DOHH2 (cell line): ENCODE data around the gene STYK1.

Experiments used
- H3F3A ChIP-seq: fragments of 200-600 bp; sonication (generic), shearing (Covaris generic); 2 replicates; pipeline ENCODE4 v1.6.0; 2016; ENCODE audit warnings: antibody characterized with exemption, mild to moderate bottlenecking; ENCODE audit not compliant: control insufficient read depth, insufficient read depth
- H3K27ac ChIP-seq: fragments of 200-600 bp; sonication (generic); 2 replicates; pipeline ENCODE4 v1.5.1; 2014; ENCODE audit warnings: low read depth, mild to moderate bottlenecking, low read length, moderate library complexity
- H3K27me3 ChIP-seq: fragments of 200-600 bp; sonication (generic); 2 replicates; pipeline ENCODE4 v1.6.1; 2014; ENCODE audit warnings: mild to moderate bottlenecking, low read length, mixed read lengths; ENCODE audit not compliant: control insufficient read depth
- H3K36me3 ChIP-seq: fragments of 200-600 bp; sonication (generic); 2 replicates; pipeline ENCODE4 v1.6.1; 2014; ENCODE audit warnings: mild to moderate bottlenecking, low read length, moderate library complexity, mixed read lengths; ENCODE audit not compliant: control insufficient read depth
- H3K4me1 ChIP-seq: fragments of 200-600 bp; sonication (generic); 2 replicates; pipeline ENCODE4 v1.6.1; 2014; ENCODE audit warnings: mild to moderate bottlenecking, low read length, mixed read lengths; ENCODE audit not compliant: control insufficient read depth
- H3K4me2 ChIP-seq: fragments of 200-600 bp; sonication (generic); 2 replicates; pipeline ENCODE4 v1.6.0; 2014; ENCODE audit warnings: mild to moderate bottlenecking, low read length, moderate library complexity
- H3K4me3 ChIP-seq: fragments of 200-600 bp; sonication (generic); 2 replicates; pipeline ENCODE4 v1.5.1; 2014; ENCODE audit warnings: mild to moderate bottlenecking, low read length, mixed read lengths
- H3K79me2 ChIP-seq: fragments of 200-600 bp; sonication (generic); 2 replicates; pipeline ENCODE4 v1.6.1; 2014; ENCODE audit warnings: mild to moderate bottlenecking, low read length, mixed read lengths; ENCODE audit not compliant: control insufficient read depth
- H3K9me2 ChIP-seq: fragments of 200-600 bp; sonication (generic); replicated peaks from 2 replicates; pipeline ENCODE4 v1.6.1; 2014; ENCODE audit warnings: mild to moderate bottlenecking, low read length, mixed read lengths; ENCODE audit not compliant: control insufficient read depth
- H3K9me3 ChIP-seq: fragments of 200-600 bp; sonication (generic); 2 replicates; pipeline ENCODE4 v1.6.1; 2014; ENCODE audit warnings: antibody characterized with exemption, low read length, mixed read lengths; ENCODE audit not compliant: control insufficient read depth, insufficient read depth
- H4K20me1 ChIP-seq: fragments of 200-600 bp; sonication (generic); 2 replicates; pipeline ENCODE4 v1.6.0; 2014; ENCODE audit warnings: low read depth, mild to moderate bottlenecking, antibody characterized with exemption, low read length, moderate library complexity; ENCODE audit not compliant: control insufficient read depth, insufficient read depth
- CTCF ChIP-seq: fragments of 200-600 bp; sonication (generic); IDR thresholded peaks from one replicate; pipeline ENCODE4 v1.5.1; 2014; ENCODE audit warnings: antibody characterized with exemption, mild to moderate bottlenecking, low read depth, low read length; ENCODE audit not compliant: poor library complexity, severe bottlenecking
- EZH2phosphoT487 ChIP-seq: fragments of 200-600 bp; sonication (generic); IDR thresholded peaks from 2 replicates; pipeline ENCODE4 v1.6.1; 2017; ENCODE audit warnings: borderline replicate concordance, mild to moderate bottlenecking, antibody characterized with exemption, low read length, moderate library complexity, mixed read lengths

Gene STYK1

GRCh38 chr12:10718279-10718821 is 44.5 kb upstream of the STYK1 start:
- TF ChIP-seq CTCF, result no peak
- no peak for TF ChIP-seq EZH2phosphoT487
- H3K9me3 ChIP-seq, result 0 out of 2 replicates have a peak, but pooled peaks cover 5% of the 10 kb centered on the region
- H3K27ac ChIP-seq, result no peak overlapping the region
- H3K4me1 ChIP-seq, result no peaks in the 10 kb centered on the region
- no peaks in the 10 kb centered on the region for H4K20me1 ChIP-seq
- H3K4me2 ChIP-seq, result no peak overlapping the region
- H3K9me2 ChIP-seq, result no peaks in the 10 kb centered on the region
- no peaks in the 10 kb centered on the region for H3K79me2 ChIP-seq
- H3K36me3 ChIP-seq, result no peaks in the 10 kb centered on the region
- H3K4me3 ChIP-seq, result no peak overlapping the region
- no peaks in the 10 kb centered on the region for H3F3A ChIP-seq
- H3K27me3 ChIP-seq, result peaks cover 3% of the 10 kb centered on the region

DNA sequence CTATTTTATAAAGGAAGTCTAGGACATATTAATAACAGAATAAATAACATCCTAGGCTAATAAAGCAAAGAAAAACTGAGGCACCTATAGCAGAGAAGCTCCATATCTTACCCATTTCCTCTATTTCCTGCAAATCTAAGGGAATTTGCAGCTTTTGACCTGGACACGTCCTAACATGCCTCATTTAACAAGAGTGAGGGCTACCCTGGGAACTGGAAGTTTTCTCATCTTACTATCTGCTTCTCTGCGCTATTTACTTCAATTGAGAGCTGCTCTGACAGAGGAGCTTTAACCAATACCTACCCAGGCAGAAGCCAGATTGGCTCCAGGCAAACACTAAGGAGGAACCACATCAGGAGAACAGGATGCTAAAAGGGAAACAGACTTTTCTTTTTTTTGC is 43.6 kb upstream of the STYK1 start:
- no peaks in the 10 kb centered on the region for H3K9me2 ChIP-seq
- H4K20me1 ChIP-seq, result no peaks in the 10 kb centered on the region
- H3K27ac ChIP-seq, result no peak overlapping the region
- H3K4me3 ChIP-seq, result no peak overlapping the region
- H3K36me3 ChIP-seq, result no peaks in the 10 kb centered on the region
- no peaks in the 10 kb centered on the region for H3K4me1 ChIP-seq
- H3F3A ChIP-seq, result no peaks in the 10 kb centered on the region
- H3K9me3 ChIP-seq, result 0 out of 2 replicates have a peak, but pooled peaks cover 3% of the 10 kb centered on the region
- no peaks in the 10 kb centered on the region for H3K79me2 ChIP-seq
- no peak for TF ChIP-seq EZH2phosphoT487
- TF ChIP-seq CTCF, result no peak
- peaks cover 3% of the 10 kb centered on the region; the same call in 1 of the 2 replicates for H3K27me3 ChIP-seq
- no peak overlapping the region for H3K4me2 ChIP-seq

DNA sequence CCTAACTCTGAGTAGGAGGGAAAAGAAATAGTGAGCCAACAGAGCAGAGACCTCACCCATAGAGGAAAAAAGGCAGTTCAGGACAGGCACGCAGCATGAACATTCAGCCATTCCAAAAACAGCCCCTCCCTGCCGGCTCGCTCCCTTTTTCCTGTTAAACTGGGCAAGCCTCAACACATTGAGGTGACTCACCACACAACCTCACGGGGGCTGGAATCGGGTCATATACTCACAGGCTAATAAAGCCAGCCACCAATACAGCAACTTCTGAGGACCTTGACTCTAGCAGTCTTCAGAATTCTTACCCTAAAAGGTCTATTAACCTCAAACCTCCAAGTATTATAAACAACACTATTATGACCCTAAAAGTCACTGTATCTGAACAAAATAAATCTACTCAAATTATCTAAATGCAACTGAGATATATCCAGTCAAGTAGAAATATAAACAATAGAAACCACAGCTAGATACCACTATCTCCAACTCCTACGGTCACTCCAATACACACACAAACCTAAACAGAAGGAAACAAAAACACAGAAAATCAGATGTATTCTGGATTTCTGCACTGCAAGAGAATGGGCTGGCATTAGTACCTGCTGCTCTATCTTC is 43.0 kb upstream of the STYK1 start:
- H4K20me1 ChIP-seq, result no peaks in the 10 kb centered on the region
- H3K9me2 ChIP-seq, result no peaks in the 10 kb centered on the region
- no peak overlapping the region for H3K27ac ChIP-seq
- H3F3A ChIP-seq, result no peaks in the 10 kb centered on the region
- no peaks in the 10 kb centered on the region for H3K9me3 ChIP-seq
- H3K79me2 ChIP-seq, result no peaks in the 10 kb centered on the region
- H3K36me3 ChIP-seq, result no peaks in the 10 kb centered on the region
- no peaks in the 10 kb centered on the region for H3K4me1 ChIP-seq
- TF ChIP-seq CTCF (no peak), EZH2phosphoT487 (no peak)
- H3K4me2 ChIP-seq, result no peak overlapping the region
- peaks cover 3% of the 10 kb centered on the region; the same call in 1 of the 2 replicates for H3K27me3 ChIP-seq
- H3K4me3 ChIP-seq, result no peak overlapping the region
